ENCODE results near the gene DPEP3.

DNA sequence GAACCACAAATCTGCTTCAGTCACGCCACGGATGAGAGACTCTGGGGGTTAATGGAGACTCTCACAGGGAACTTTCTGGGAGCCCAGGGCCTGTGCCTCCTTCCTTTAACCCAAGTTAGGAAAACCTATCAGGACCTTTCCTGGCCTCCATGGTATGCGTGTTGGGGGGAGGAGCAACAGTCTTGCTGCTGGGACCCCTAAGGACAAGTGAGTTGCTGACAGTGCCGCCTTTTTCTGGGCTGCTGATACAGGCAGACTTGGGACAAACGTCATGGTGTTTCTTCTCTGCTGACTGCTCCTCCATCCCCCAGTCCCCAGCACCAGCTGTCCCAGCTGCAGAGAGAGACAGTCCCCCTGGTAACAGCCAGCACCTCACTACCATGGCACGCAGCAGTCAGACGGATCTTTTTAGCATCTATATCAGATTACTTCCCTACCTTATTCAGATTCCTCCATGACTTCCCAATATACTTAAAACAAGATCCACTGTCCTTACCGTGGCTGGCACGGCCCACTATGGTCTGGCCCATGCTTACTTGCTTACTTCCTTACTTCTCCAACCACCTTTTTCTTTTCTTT is 28.9 kb upstream of the DPEP3 start:
- TF ChIP-seq, protein P1, sequence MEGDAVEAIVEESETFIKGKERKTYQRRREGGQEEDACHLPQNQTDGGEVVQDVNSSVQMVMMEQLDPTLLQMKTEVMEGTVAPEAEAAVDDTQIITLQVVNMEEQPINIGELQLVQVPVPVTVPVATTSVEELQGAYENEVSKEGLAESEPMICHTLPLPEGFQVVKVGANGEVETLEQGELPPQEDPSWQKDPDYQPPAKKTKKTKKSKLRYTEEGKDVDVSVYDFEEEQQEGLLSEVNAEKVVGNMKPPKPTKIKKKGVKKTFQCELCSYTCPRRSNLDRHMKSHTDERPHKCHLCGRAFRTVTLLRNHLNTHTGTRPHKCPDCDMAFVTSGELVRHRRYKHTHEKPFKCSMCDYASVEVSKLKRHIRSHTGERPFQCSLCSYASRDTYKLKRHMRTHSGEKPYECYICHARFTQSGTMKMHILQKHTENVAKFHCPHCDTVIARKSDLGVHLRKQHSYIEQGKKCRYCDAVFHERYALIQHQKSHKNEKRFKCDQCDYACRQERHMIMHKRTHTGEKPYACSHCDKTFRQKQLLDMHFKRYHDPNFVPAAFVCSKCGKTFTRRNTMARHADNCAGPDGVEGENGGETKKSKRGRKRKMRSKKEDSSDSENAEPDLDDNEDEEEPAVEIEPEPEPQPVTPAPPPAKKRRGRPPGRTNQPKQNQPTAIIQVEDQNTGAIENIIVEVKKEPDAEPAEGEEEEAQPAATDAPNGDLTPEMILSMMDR (IDR thresholded peaks at IDR 0.05; ENCODE audit: poor library complexity) = no peak
- no peak for TF ChIP-seq EZH2 (IDR thresholded peaks at IDR 0.05; ENCODE audit: borderline replicate concordance)
